ENCODE results near the gene ATP8A2. TPM values are rescaled to one million over a fixed set of nuclear protein-coding genes. Genes with fewer than 3 reads are reported as not detected.

The ATP8A2 gene
- total and polyA plus RNA-seq, 11 donors = 0.01 to 0.29 (median 0.05) TPM; not detected in 2

DNA sequence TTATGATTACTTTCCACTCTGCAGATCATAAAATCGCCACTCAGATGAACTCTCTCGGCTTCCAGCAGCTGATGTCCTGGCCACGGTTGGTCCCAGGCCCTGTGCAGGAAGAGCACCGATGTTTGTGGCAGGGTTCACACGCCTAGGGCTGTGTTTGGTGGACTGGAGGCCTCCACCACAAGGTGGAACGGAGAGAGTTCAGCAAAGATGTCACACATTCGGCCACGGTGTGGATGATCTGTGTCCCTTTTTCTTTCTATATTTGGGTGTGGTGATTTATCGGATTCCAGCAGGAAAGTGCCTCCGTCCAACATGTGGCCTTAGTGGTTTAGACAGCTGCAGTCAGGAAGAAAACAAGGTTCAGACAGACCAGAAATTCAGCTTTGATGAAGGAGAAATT lies 680.6 kb downstream of the ATP8A2 start:
- TF ChIP-seq CTCF (IDR thresholded peaks at IDR 0.05) = no peak
- TF ChIP-seq POLR2A (IDR thresholded peaks at IDR 0.05) = no peak
- Histone ChIP-seq H3K27me3 (peaks cover 15 to 85% (median 59%) of the 10 kb centered on the region in 9 donors), H3K27ac (peak overlapping the region in 4 of 12 donors; percentile 32 to 67 (median 50)), H3K9me3 (no peaks in the 10 kb centered on the region), H3K4me3 (peak overlapping the region; percentile 26 to 59 (median 50)), H3K4me1 (peaks cover 0 to 36% (median 8%) of the 10 kb centered on the region in 12 donors), H3K36me3 (no peaks in the 10 kb centered on the region)
- intact Hi-C loops (cut with DNase I) = no loop called here
- WGBS, 4 donors = 41 to 58% (median 54%) methylated on average over 10 of the region's 10 CpGs
- ATAC-seq = peak in 1 of 4 donors; percentile 28
- no peak for DNase-seq

DNA sequence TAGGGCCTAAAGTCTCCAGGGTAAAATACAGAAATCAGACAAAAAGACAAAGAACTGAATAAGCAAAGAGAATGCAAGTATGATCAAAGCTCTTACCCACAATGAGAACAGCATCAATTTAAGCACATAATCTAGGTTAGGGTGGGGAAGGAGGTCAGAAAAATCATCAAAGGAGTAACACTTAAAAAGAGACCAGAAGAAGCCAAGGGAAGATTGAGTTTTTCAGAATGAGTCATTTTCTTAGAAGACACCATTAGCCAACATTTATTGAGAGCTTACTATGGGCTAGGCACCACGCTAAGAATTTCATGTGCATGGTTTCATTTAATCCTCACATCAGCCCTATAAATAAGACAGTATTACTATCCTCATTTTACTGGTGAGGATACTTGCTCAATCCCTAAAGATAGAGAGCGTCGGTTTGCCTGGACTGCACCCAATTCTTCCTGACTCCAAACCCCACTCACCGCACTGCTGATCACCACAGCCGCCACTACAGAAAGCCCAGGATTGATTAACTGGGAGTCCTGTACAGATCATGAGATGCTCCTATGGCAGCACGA lies 681.7 kb downstream of the ATP8A2 start:
- Histone ChIP-seq H3K27me3 (peaks cover 12 to 75% (median 54%) of the 10 kb centered on the region in 9 donors), H3K4me1 (peaks cover 0 to 36% (median 8%) of the 10 kb centered on the region in 12 donors), H3K4me3 (no peak overlapping the region), H3K36me3 (no peaks in the 10 kb centered on the region), H3K27ac (no peak overlapping the region), H3K9me3 (no peaks in the 10 kb centered on the region)
- 84 to 91% (median 87%) methylated on average over 6 of the region's 6 CpGs for WGBS, 4 donors
- ATAC-seq (no peak), DNase-seq (no peak)
- TF ChIP-seq CTCF (IDR thresholded peaks at IDR 0.05) (no peak), POLR2A (IDR thresholded peaks at IDR 0.05) (no peak)
- intact Hi-C loops (cut with DNase I) = no loop called here

- ATAC-seq = no peak
- H3K9me3 ChIP-seq = no peaks in the 10 kb centered on the region
- intact Hi-C loops (cut with DNase I) = no loop called here
- peaks cover 0 to 27% (median 8%) of the 10 kb centered on the region in 12 donors for H3K4me1 ChIP-seq
- TF ChIP-seq CTCF (IDR thresholded peaks at IDR 0.05) = no peak
- TF ChIP-seq POLR2A (IDR thresholded peaks at IDR 0.05) = no peak
- no peaks in the 10 kb centered on the region for H3K36me3 ChIP-seq
- H3K27me3 ChIP-seq = peaks cover 5 to 65% (median 40%) of the 10 kb centered on the region in 9 donors
- DNase-seq = no peak
- no peak overlapping the region for H3K27ac ChIP-seq
- no peak overlapping the region for H3K4me3 ChIP-seq
Measured at GRCh38 chr13:26054896-26055295, 683.1 kb downstream of the ATP8A2 start.

GRCh38 chr13:26058704-26059103 lies 686.9 kb downstream of the ATP8A2 start:
- WGBS, 4 donors = 75 to 77% (median 76%) methylated on average over 6 of the region's 6 CpGs
- intact Hi-C loops (cut with DNase I) = no loop called here
- ATAC-seq (no peak), DNase-seq (no peak)
- TF ChIP-seq POLR2A (IDR thresholded peaks at IDR 0.05) (no peak), CTCF (IDR thresholded peaks at IDR 0.05) (no peak)
- H3K4me1 ChIP-seq = no peaks in the 10 kb centered on the region
- no peak overlapping the region for H3K27ac ChIP-seq
- no peaks in the 10 kb centered on the region for H3K36me3 ChIP-seq
- H3K27me3 ChIP-seq = peaks cover 0 to 27% (median 6%) of the 10 kb centered on the region in 9 donors
- H3K9me3 ChIP-seq = no peaks in the 10 kb centered on the region
- no peak overlapping the region for H3K4me3 ChIP-seq

Data from heart left ventricle (tissue), 16 donors.